Small intestine (tissue), 7 donors: ENCODE results near the gene KIAA0586. TPM values are rescaled to one million over a fixed set of nuclear protein-coding genes. Genes with fewer than 3 reads are reported as not detected.

Experiments
- DNase-seq, 2 donors: peaks; one replicate each; pipeline versions ENCODE4 v3.0.0 to v3.0.0-alpha.2; 2013
- FAIRE-seq: peaks from 2 replicates; lab custom pipeline; 2012; peaks lifted over from hg19 to GRCh38; lab: Jason Lieb, UNC
- H3K27ac ChIP-seq, 3 donors: one replicate each; pipeline ENCODE4 v1.5.1; 2013; ENCODE audit warnings: low read length in 2 of 3, mild to moderate bottlenecking in 2 of 3, control low read depth in 1 of 3, inconsistent platforms in 1 of 3, low read depth in 1 of 3, moderate library complexity in 1 of 3
- H3K27me3 ChIP-seq, 3 donors: one replicate each; pipeline ENCODE4 v1.6.1; 2013; ENCODE audit warnings: low read length in 3 of 3, inconsistent platforms in 1 of 3; ENCODE audit not compliant: control insufficient read depth in 3 of 3, insufficient read depth in 3 of 3
- H3K36me3 ChIP-seq, 3 donors: one replicate each; pipeline ENCODE4 v1.6.1; 2013; ENCODE audit warnings: low read length in 3 of 3, inconsistent platforms in 1 of 3, low read depth in 1 of 3, mild to moderate bottlenecking in 1 of 3, moderate library complexity in 1 of 3; ENCODE audit not compliant: control insufficient read depth in 3 of 3, insufficient read depth in 2 of 3
- H3K4me1 ChIP-seq, 3 donors: one replicate each; pipeline ENCODE4 v1.6.1; 2013; ENCODE audit warnings: low read length in 2 of 3, inconsistent platforms in 1 of 3, low read depth in 1 of 3, mild to moderate bottlenecking in 1 of 3, moderate library complexity in 1 of 3; ENCODE audit not compliant: control insufficient read depth in 3 of 3, insufficient read depth in 2 of 3
- H3K4me3 ChIP-seq, 3 donors: one replicate each; pipeline ENCODE4 v1.5.1; 2013; ENCODE audit warnings: low read length in 3 of 3, control low read depth in 1 of 3, inconsistent platforms in 1 of 3, low read depth in 1 of 3, mild to moderate bottlenecking in 1 of 3, moderate library complexity in 1 of 3
- H3K9me3 ChIP-seq, 2 donors: one replicate each; pipeline ENCODE4 v1.6.1; 2013; ENCODE audit warnings: low read depth in 1 of 2, low read length in 1 of 2; ENCODE audit not compliant: control insufficient read depth in 2 of 2, insufficient read depth in 1 of 2
- WGBS, 3 donors: extraction: QIAGEN DNeasy Blood & Tissue Kit; methylation state at CpG; one replicate each; pipeline ENCODE4 v1.1.7; 2013; 5-methylcytosine and 5-hydroxymethylcytosine counted together
- polyA plus RNA-seq, 4 donors: library from polyadenylated mRNA; stranded (reverse) in 3 of 4; unstranded in 1 of 4; fragments of 200-250 nt in 3 of 4; fragments of 120-200 nt in 1 of 4; gene quantifications; one replicate each; pipeline versions ENCODE4 v1.2.1 to v1.2.3, GENCODE V29; 2013
- donor health status: healthy with polysubstance abuse.
- donor health status: control.
- donor health status: control.
- donor health status: Bipolar disorder and iron deficiency.
- donor health status: healthy.

KIAA0586 gene
- polyA plus RNA-seq, 4 donors, result 2.7 to 12.3 (median 5.0) TPM

- Histone ChIP-seq H3K27me3 (no peaks in the 10 kb centered on the region), H3K4me1 (no peaks in the 10 kb centered on the region), H3K9me3 (no peaks in the 10 kb centered on the region), H3K27ac (no peak overlapping the region), H3K4me3 (no peak overlapping the region), H3K36me3 (no peaks in the 10 kb centered on the region)
- DNase-seq, result no peak
- WGBS, 3 donors, result 83 to 88% (median 87%) methylated on average over 4 of the region's 4 CpGs
- no peak for FAIRE-seq
Observed at GRCh38 chr14:58593977-58594376, 166.5 kb downstream of the KIAA0586 start.

GRCh38 chr14:58597041-58597440, 169.5 kb downstream of the KIAA0586 start:
- no peaks in the 10 kb centered on the region for H3K27me3 ChIP-seq
- no peak overlapping the region for H3K27ac ChIP-seq
- DNase-seq (no peak), FAIRE-seq (no peak)
- no peaks in the 10 kb centered on the region for H3K9me3 ChIP-seq
- H3K36me3 ChIP-seq, result no peaks in the 10 kb centered on the region
- no peak overlapping the region for H3K4me3 ChIP-seq
- H3K4me1 ChIP-seq, result no peaks in the 10 kb centered on the region
- WGBS, 3 donors, result 81 to 90% (median 86%) methylated on average over 4 of the region's 4 CpGs

- FAIRE-seq, result no peak
- no peak overlapping the region for H3K27ac ChIP-seq
- no peaks in the 10 kb centered on the region for H3K27me3 ChIP-seq
- H3K4me3 ChIP-seq, result no peak overlapping the region
- no peak for DNase-seq
- H3K36me3 ChIP-seq, result no peaks in the 10 kb centered on the region
- WGBS, 3 donors, result 72 to 80% (median 76%) methylated on average over 4 of the region's 4 CpGs
- no peaks in the 10 kb centered on the region for H3K9me3 ChIP-seq
- no peaks in the 10 kb centered on the region for H3K4me1 ChIP-seq
Observed at GRCh38 chr14:58598028-58598803, 170.7 kb downstream of the KIAA0586 start.

- Histone ChIP-seq H3K27ac (no peak overlapping the region), H3K36me3 (no peaks in the 10 kb centered on the region), H3K4me3 (no peak overlapping the region), H3K4me1 (no peaks in the 10 kb centered on the region), H3K9me3 (no peaks in the 10 kb centered on the region), H3K27me3 (no peaks in the 10 kb centered on the region)
- 75 to 88% (median 80%) methylated on average over 11 of the region's 11 CpGs for WGBS, 3 donors
- DNase-seq (no peak), FAIRE-seq (no peak)
Observed at GRCh38 chr14:58598804-58599525, 171.4 kb downstream of the KIAA0586 start.

GRCh38 chr14:58599707-58600106, 172.2 kb downstream of the KIAA0586 start:
- 91 to 94% (median 92%) methylated on average over 2 of the region's 2 CpGs for WGBS, 3 donors
- FAIRE-seq (no peak), DNase-seq (no peak)
- Histone ChIP-seq H3K36me3 (no peaks in the 10 kb centered on the region), H3K27me3 (no peaks in the 10 kb centered on the region), H3K4me1 (no peaks in the 10 kb centered on the region), H3K4me3 (no peak overlapping the region), H3K9me3 (no peaks in the 10 kb centered on the region), H3K27ac (no peak overlapping the region)

Other genes with a start within 250 kb of the KIAA0586 start
- gene ACTR10, start 227.6 kb upstream of the KIAA0586 start, polyA plus RNA-seq, result 10 to 100 TPM; 48.5 to 74.0 (median 58.4) TPM
- gene PSMA3, start 182.9 kb upstream of the KIAA0586 start, polyA plus RNA-seq, result 100 to 1,000 TPM; 133 to 206 (median 171) TPM
- 10 to 100 TPM in 1 of 4 donors, 1 to 10 TPM in 3; 5.5 to 20.8 (median 7.5) TPM for gene ARID4A, start 129.2 kb upstream of the KIAA0586 start, polyA plus RNA-seq
- gene TOMM20L, start 31.8 kb upstream of the KIAA0586 start, polyA plus RNA-seq, result under 1 TPM in 1 of 4 donors, not detected in 3; 0.38 TPM
- gene TIMM9, start 188 bp upstream of the KIAA0586 start, polyA plus RNA-seq, result 10 to 100 TPM; 25.3 to 70.3 (median 53.7) TPM
- gene DACT1, start 210.2 kb downstream of the KIAA0586 start, polyA plus RNA-seq, result 1 to 10 TPM in 3 of 4 donors, under 1 TPM in 1; 0.45 to 5.3 (median 3.2) TPM